Lower leg skin (tissue), 3 donors: ENCODE results near the gene NFATC2.

Experiments used
- POLR2A ChIP-seq, 2 donors: fragments of 450-650 bp; IDR thresholded peaks; one replicate each; pipeline ENCODE4 v1.6.1; 2016 to 2017; ENCODE audit warnings: antibody characterized with exemption in 2 of 2, mild to moderate bottlenecking in 1 of 2, moderate library complexity in 1 of 2
- TF ChIP-seq, protein P1 (sequence below), 3 donors: fragments of 450-650 bp; IDR thresholded peaks; one replicate each; pipeline ENCODE4 v1.5.1; 2016; ENCODE audit warnings: antibody characterized with exemption in 3 of 3, mild to moderate bottlenecking in 3 of 3, moderate library complexity in 2 of 3

GRCh38 chr20:51427651-51428291 is 114.7 kb downstream of the NFATC2 start:
- TF ChIP-seq, protein P1, sequence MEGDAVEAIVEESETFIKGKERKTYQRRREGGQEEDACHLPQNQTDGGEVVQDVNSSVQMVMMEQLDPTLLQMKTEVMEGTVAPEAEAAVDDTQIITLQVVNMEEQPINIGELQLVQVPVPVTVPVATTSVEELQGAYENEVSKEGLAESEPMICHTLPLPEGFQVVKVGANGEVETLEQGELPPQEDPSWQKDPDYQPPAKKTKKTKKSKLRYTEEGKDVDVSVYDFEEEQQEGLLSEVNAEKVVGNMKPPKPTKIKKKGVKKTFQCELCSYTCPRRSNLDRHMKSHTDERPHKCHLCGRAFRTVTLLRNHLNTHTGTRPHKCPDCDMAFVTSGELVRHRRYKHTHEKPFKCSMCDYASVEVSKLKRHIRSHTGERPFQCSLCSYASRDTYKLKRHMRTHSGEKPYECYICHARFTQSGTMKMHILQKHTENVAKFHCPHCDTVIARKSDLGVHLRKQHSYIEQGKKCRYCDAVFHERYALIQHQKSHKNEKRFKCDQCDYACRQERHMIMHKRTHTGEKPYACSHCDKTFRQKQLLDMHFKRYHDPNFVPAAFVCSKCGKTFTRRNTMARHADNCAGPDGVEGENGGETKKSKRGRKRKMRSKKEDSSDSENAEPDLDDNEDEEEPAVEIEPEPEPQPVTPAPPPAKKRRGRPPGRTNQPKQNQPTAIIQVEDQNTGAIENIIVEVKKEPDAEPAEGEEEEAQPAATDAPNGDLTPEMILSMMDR (IDR thresholded peaks at IDR 0.05), result no peak
- TF ChIP-seq POLR2A (IDR thresholded peaks at IDR 0.05), result no peak
